Natural killer cell (primary cell): Measurements from ENCODE around the gene TPRKB. TPM values are rescaled to one million over a fixed set of nuclear protein-coding genes. Genes with fewer than 3 reads are reported as not detected.
A peak's percentile ranks its signal among the peaks of the same experiment; 100 is the strongest.
"Not testable (repeated sequence)": the region's sequence is repeated elsewhere in the genome, so short reads cannot be mapped to it uniquely, and the experiment has no call there.

ENCODE experiments used
- ATAC-seq, 3 donors: fragments of 150-1000 bp in 2 of 3; fragments of 200-7000 bp in 1 of 3; cut with Tn5 transposase; 1 replicate in 1 of 3; 2 replicates in 2 of 3; pipeline ENCODE4 v1.10.0; 2021; ENCODE audit warnings: mild to moderate bottlenecking in 2 of 3, moderate library complexity in 2 of 3
- DNase-seq, 2 donors: peaks; one replicate each; pipeline versions ENCODE4 v3.0.0 to v3.0.0-alpha.2; 2013 to 2021; ENCODE audit warnings: mixed read lengths in 1 of 2
- H3K27ac ChIP-seq: one replicate; pipeline ENCODE4 v1.5.1; 2013; ENCODE audit warnings: mild to moderate bottlenecking, low read length
- H3K27me3 ChIP-seq: one replicate; pipeline ENCODE4 v1.6.1; 2013; ENCODE audit warnings: low read length; ENCODE audit not compliant: control insufficient read depth, insufficient read depth
- H3K36me3 ChIP-seq: one replicate; pipeline ENCODE4 v1.6.1; 2013; ENCODE audit warnings: low read length; ENCODE audit not compliant: control insufficient read depth, insufficient read depth
- H3K4me1 ChIP-seq: one replicate; pipeline ENCODE4 v1.6.1; 2013; ENCODE audit warnings: low read length; ENCODE audit not compliant: control insufficient read depth, insufficient read depth
- H3K4me3 ChIP-seq: one replicate; pipeline ENCODE4 v1.5.1; 2013; ENCODE audit warnings: low read length
- H3K9me3 ChIP-seq: one replicate; pipeline ENCODE4 v1.6.1; 2013; ENCODE audit warnings: low read length; ENCODE audit not compliant: control insufficient read depth, insufficient read depth
- H3K27ac Mint-ChIP-seq, 2 donors: one replicate each; pipeline ENCODE4 v1.8.0; 2022; ENCODE audit warnings: mild to moderate bottlenecking in 2 of 2, mixed read lengths in 2 of 2, moderate library complexity in 1 of 2
- H3K27me3 Mint-ChIP-seq, 2 donors: one replicate each; pipeline ENCODE4 v1.8.0; 2022; ENCODE audit warnings: low read depth in 2 of 2, mixed read lengths in 2 of 2
- H3K36me3 Mint-ChIP-seq: one replicate; pipeline ENCODE4 v1.8.0; 2022; ENCODE audit warnings: mixed read lengths
- H3K4me1 Mint-ChIP-seq, 2 donors: one replicate each; pipeline ENCODE4 v1.8.0; 2022; ENCODE audit warnings: mixed read lengths in 2 of 2
- H3K4me3 Mint-ChIP-seq: one replicate; pipeline ENCODE4 v1.8.0; 2022; ENCODE audit warnings: mild to moderate bottlenecking, moderate library complexity, mixed read lengths
- H3K9me3 Mint-ChIP-seq, 2 donors: one replicate each; pipeline ENCODE4 v1.8.0; 2022; ENCODE audit warnings: mixed read lengths in 2 of 2
- CTCF ChIP-seq: fragments of 200-600 bp; IDR thresholded peaks from one replicate; pipeline ENCODE4 v1.8.0; 2022; ENCODE audit warnings: antibody characterized with exemption
- WGBS: methylation state at CpG from one replicate; pipeline ENCODE4 v1.1.7; 2013; ENCODE audit warnings: missing lambda C conversion rate; ENCODE audit not compliant: insufficient coverage; 5-methylcytosine and 5-hydroxymethylcytosine counted together
- intact Hi-C: fragments of 100-400 bp; cut with micrococcal nuclease; formaldehyde crosslinking; loops from one replicate; pipeline ENCODE4 v1.14.2; 2022
- total RNA-seq, 4 donors: library from RNA; stranded (reverse); fragments of 120-200 nt in 1 of 4; gene quantifications; one replicate each; pipeline versions ENCODE4 v1.2.3 to v1.2.4, GENCODE V29; 2013 to 2022

TPRKB gene
- total RNA-seq, 3 donors from 2014 or later (not counting 1 experiment from before 2014, with no cell fraction given), result 20.4 to 24.1 (median 22.8) TPM

GRCh38 chr2:73690372-73691088 lies 46.6 kb downstream of the TPRKB start:
- not testable (repeated sequence) for H3K27ac ChIP-seq

GRCh38 chr2:73688494-73688893 lies 48.7 kb downstream of the TPRKB start:
- H3K4me1 Mint-ChIP-seq, H3K4me3 Mint-ChIP-seq, H3K27ac ChIP-seq, H3K4me1 ChIP-seq, H3K4me3 ChIP-seq, H3K9me3 ChIP-seq, H3K27ac Mint-ChIP-seq, H3K27me3 ChIP-seq, ATAC-seq, H3K36me3 ChIP-seq, H3K36me3 Mint-ChIP-seq, H3K9me3 Mint-ChIP-seq, DNase-seq, intact Hi-C loops: not testable (repeated sequence)
- 95% methylated on average over 5 of the region's 5 CpGs for WGBS
- peaks cover 6 to 19% of the 10 kb centered on the region in 2 donors for H3K27me3 Mint-ChIP-seq

More at GRCh38 chr2:73690372-73691088, 46.6 kb downstream of the TPRKB start:
- intact Hi-C loops, H3K9me3 Mint-ChIP-seq, H3K4me1 ChIP-seq, H3K4me1 Mint-ChIP-seq, H3K27me3 ChIP-seq, H3K4me3 ChIP-seq, H3K9me3 ChIP-seq, H3K36me3 Mint-ChIP-seq, H3K27ac Mint-ChIP-seq, H3K4me3 Mint-ChIP-seq, H3K36me3 ChIP-seq: not testable (repeated sequence)
- TF ChIP-seq CTCF, result peak; percentile 53
- DNase-seq (peak in 1 of 2 donors; percentile 42), ATAC-seq (peak; percentile 79 to 90 (median 86))
- WGBS, result 20% methylated on average over 1 of the region's 4 CpGs
- H3K27me3 Mint-ChIP-seq, result peaks cover 6 to 19% of the 10 kb centered on the region in 2 donors

- WGBS, result 89% methylated on average over 3 of the region's 4 CpGs
Measured at GRCh38 chr2:73685764-73686438, 51.2 kb downstream of the TPRKB start.

GRCh38 chr2:73684905-73685304 lies 52.2 kb downstream of the TPRKB start:
- H3K36me3 ChIP-seq, H3K4me3 Mint-ChIP-seq, H3K9me3 Mint-ChIP-seq, ATAC-seq, H3K4me1 Mint-ChIP-seq, H3K36me3 Mint-ChIP-seq, H3K4me1 ChIP-seq, H3K9me3 ChIP-seq, DNase-seq, intact Hi-C loops, H3K4me3 ChIP-seq, H3K27me3 ChIP-seq, H3K27ac ChIP-seq, H3K27ac Mint-ChIP-seq: not testable (repeated sequence)
- 90% methylated on average over 4 of the region's 9 CpGs for WGBS
- H3K27me3 Mint-ChIP-seq, result peaks cover 15 to 31% of the 10 kb centered on the region in 2 donors

More at GRCh38 chr2:73685764-73686438, 51.2 kb downstream of the TPRKB start:
- Mint-ChIP-seq H3K4me3 (no peak overlapping the region), H3K27me3 (peaks cover 15 to 31% of the 10 kb centered on the region in 2 donors), H3K27ac (no peak overlapping the region), H3K9me3 (peaks cover 0 to 4% of the 10 kb centered on the region in 2 donors), H3K36me3 (no peaks in the 10 kb centered on the region), H3K4me1 (no peaks in the 10 kb centered on the region)
- Histone ChIP-seq H3K36me3 (no peaks in the 10 kb centered on the region), H3K27me3 (no peaks in the 10 kb centered on the region), H3K4me3 (no peak overlapping the region), H3K9me3 (no peaks in the 10 kb centered on the region), H3K27ac (no peak overlapping the region), H3K4me1 (no peaks in the 10 kb centered on the region)
- no peak for TF ChIP-seq CTCF
- intact Hi-C loops, result no loop called here
- ATAC-seq (no peak), DNase-seq (no peak)

- H3K27ac Mint-ChIP-seq, H3K4me3 ChIP-seq, H3K36me3 Mint-ChIP-seq, ATAC-seq, H3K4me1 ChIP-seq, H3K27me3 ChIP-seq, intact Hi-C loops, H3K36me3 ChIP-seq, DNase-seq, H3K4me3 Mint-ChIP-seq, H3K9me3 ChIP-seq, H3K27ac ChIP-seq, H3K4me1 Mint-ChIP-seq, H3K9me3 Mint-ChIP-seq: not testable (repeated sequence)
- 38% methylated on average over 1 of the region's 1 CpG for WGBS
- peaks cover 15 to 31% of the 10 kb centered on the region in 2 donors for H3K27me3 Mint-ChIP-seq
Measured at GRCh38 chr2:73684325-73684724, 52.8 kb downstream of the TPRKB start.
